Measurements from ENCODE around the gene WFDC6. TPM values are rescaled to one million over a fixed set of nuclear protein-coding genes. Genes with fewer than 3 reads are reported as not detected.

The WFDC6 gene
- total RNA-seq, 1 experiment from 2014 or later: not detected

DNA sequence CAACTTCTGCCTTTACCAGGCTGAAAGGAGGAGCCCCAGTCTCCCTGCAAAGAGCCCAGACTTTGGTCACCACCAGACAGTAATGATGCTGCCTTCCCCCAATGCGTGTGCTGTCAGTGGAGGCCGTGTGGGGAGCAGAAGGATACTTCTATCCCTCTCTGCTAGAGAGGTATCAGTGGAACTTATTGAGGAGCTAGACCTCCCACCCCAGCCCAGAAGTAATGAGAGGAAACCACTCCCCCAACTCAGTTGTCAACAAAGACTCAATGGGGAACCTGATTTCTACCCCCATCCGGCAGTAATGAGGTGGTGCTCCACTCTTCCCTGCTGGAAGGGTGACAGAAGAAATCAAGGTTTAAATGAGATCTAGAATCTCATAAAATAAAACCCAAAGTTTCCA lies 44.2 kb upstream of the WFDC6 start:
- POLR2A ChIA-PET (ENCODE audit: unreplicated experiment): interaction anchor here (0.6 kb wide), 1 partner anchor 571 kb away, joined by 17 read pairs; no protein-coding TSS in a partner anchor

GRCh38 chr20:45581702-45582101 lies 42.4 kb upstream of the WFDC6 start:
- ChIA-PET CTCF (no interaction called here), POLR2A (ENCODE audit: unreplicated experiment) (no interaction called here)
- no peak overlapping the region for H3K4me2 ChIP-seq
- TF ChIP-seq EZH2 (IDR thresholded peaks at IDR 0.05; ENCODE audit: low read depth): no peak
- TF ChIP-seq, protein P1, sequence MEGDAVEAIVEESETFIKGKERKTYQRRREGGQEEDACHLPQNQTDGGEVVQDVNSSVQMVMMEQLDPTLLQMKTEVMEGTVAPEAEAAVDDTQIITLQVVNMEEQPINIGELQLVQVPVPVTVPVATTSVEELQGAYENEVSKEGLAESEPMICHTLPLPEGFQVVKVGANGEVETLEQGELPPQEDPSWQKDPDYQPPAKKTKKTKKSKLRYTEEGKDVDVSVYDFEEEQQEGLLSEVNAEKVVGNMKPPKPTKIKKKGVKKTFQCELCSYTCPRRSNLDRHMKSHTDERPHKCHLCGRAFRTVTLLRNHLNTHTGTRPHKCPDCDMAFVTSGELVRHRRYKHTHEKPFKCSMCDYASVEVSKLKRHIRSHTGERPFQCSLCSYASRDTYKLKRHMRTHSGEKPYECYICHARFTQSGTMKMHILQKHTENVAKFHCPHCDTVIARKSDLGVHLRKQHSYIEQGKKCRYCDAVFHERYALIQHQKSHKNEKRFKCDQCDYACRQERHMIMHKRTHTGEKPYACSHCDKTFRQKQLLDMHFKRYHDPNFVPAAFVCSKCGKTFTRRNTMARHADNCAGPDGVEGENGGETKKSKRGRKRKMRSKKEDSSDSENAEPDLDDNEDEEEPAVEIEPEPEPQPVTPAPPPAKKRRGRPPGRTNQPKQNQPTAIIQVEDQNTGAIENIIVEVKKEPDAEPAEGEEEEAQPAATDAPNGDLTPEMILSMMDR (conservative IDR thresholded peaks at IDR 0.05): no peak
- H3K27ac ChIP-seq: no peak overlapping the region
- no peaks in the 10 kb centered on the region for H3K27me3 ChIP-seq (ENCODE audit: insufficient read depth, low read depth)
- H3F3A ChIP-seq (ENCODE audit: insufficient read depth, low read depth): no peaks in the 10 kb centered on the region
- H3K9me3 ChIP-seq (ENCODE audit: insufficient read depth, low read depth): no peaks in the 10 kb centered on the region
- no peaks in the 10 kb centered on the region; the same call in 1 of the 2 replicates for H3K9me2 ChIP-seq (ENCODE audit: insufficient read depth)
- DNase-seq: no peak
- intact Hi-C loops (cut with micrococcal nuclease; ENCODE audit: unreplicated experiment): no loop called here
- no peak overlapping the region for H3K4me3 ChIP-seq
- no peaks in the 10 kb centered on the region for H3K36me3 ChIP-seq (ENCODE audit: low read depth)
- H2AFZ ChIP-seq: no peak overlapping the region
- no peaks in the 10 kb centered on the region for H3K79me2 ChIP-seq (ENCODE audit: low read depth)
- no peaks in the 10 kb centered on the region for H4K20me1 ChIP-seq (ENCODE audit: insufficient read depth)
- no TSS peak for BruUV-seq (replicated peaks)
- H3K4me1 ChIP-seq (replicated peaks; ENCODE audit: insufficient read depth): no peaks in the 10 kb centered on the region

More for the DNA sequence above, 44.2 kb upstream of the WFDC6 start:
- no TSS peak for BruUV-seq (replicated peaks)
- no peaks in the 10 kb centered on the region for H3K9me3 ChIP-seq (ENCODE audit: insufficient read depth, low read depth)
- H3K4me2 ChIP-seq: no peak overlapping the region
- no peaks in the 10 kb centered on the region; the same call in 1 of the 2 replicates for H3K9me2 ChIP-seq (ENCODE audit: insufficient read depth)
- no peaks in the 10 kb centered on the region for H3K27me3 ChIP-seq (ENCODE audit: insufficient read depth, low read depth)
- no peak overlapping the region for H3K4me3 ChIP-seq
- no peak for DNase-seq
- no peak overlapping the region for H3K27ac ChIP-seq
- H3F3A ChIP-seq (ENCODE audit: insufficient read depth, low read depth): no peaks in the 10 kb centered on the region
- intact Hi-C loops (cut with micrococcal nuclease; ENCODE audit: unreplicated experiment): no loop called here
- CTCF ChIA-PET: no interaction called here
- H4K20me1 ChIP-seq (ENCODE audit: insufficient read depth): no peaks in the 10 kb centered on the region
- TF ChIP-seq, protein P1 (conservative IDR thresholded peaks at IDR 0.05): no peak
- no peak for TF ChIP-seq EZH2 (IDR thresholded peaks at IDR 0.05; ENCODE audit: low read depth)
- no peaks in the 10 kb centered on the region for H3K4me1 ChIP-seq (replicated peaks; ENCODE audit: insufficient read depth)
- H2AFZ ChIP-seq: no peak overlapping the region
- H3K79me2 ChIP-seq (ENCODE audit: low read depth): no peaks in the 10 kb centered on the region
- H3K36me3 ChIP-seq (ENCODE audit: low read depth): no peaks in the 10 kb centered on the region

GRCh38 chr20:45579184-45579583 lies 39.9 kb upstream of the WFDC6 start, which contains the start of gene WFDC8:
Gene WFDC8, minus strand, starts transcription at chr20:45579284. Its CDS starts 37 bp downstream, at chr20:45579247.
- no peak within 1 kb of the TSS for H3K4me3 ChIP-seq
- no peaks in the 10 kb centered on the region for H3K4me1 ChIP-seq (replicated peaks; ENCODE audit: insufficient read depth)
- H3K36me3 ChIP-seq (ENCODE audit: low read depth): no peaks in the 10 kb centered on the region
- TF ChIP-seq, protein P1 (conservative IDR thresholded peaks at IDR 0.05): no peak
- no peak for TF ChIP-seq EZH2 (IDR thresholded peaks at IDR 0.05; ENCODE audit: low read depth)
- no peak within 1 kb of the TSS for H3K27ac ChIP-seq
- no peaks in the 10 kb centered on the region for H3K79me2 ChIP-seq (ENCODE audit: low read depth)
- H2AFZ ChIP-seq: no peak within 1 kb of the TSS; the same call in 1 of the 2 replicates
- ChIA-PET CTCF (no interaction called here), POLR2A (ENCODE audit: unreplicated experiment) (no interaction called here)
- no peaks in the 10 kb centered on the region for H4K20me1 ChIP-seq (ENCODE audit: insufficient read depth)
- BruUV-seq (replicated peaks): no TSS peak
- intact Hi-C loops (cut with micrococcal nuclease; ENCODE audit: unreplicated experiment): no loop called here
- no peaks in the 10 kb centered on the region for H3K27me3 ChIP-seq (ENCODE audit: insufficient read depth, low read depth)
- no peaks in the 10 kb centered on the region for H3F3A ChIP-seq (ENCODE audit: insufficient read depth, low read depth)
- no peaks in the 10 kb centered on the region for H3K9me3 ChIP-seq (ENCODE audit: insufficient read depth, low read depth)
- no peak within 1 kb of the TSS for H3K4me2 ChIP-seq
- no peak for DNase-seq
- no peaks in the 10 kb centered on the region; the same call in 1 of the 2 replicates for H3K9me2 ChIP-seq (ENCODE audit: insufficient read depth)
